MM.1S (cell line): ENCODE results near the gene LNX1.

Source experiments
- DNase-seq: peaks from one replicate; pipeline ENCODE4 v3.0.0-alpha.2; 2015
- H2AFZ ChIP-seq: fragments of 300-600 bp; sonication (generic); 2 replicates; pipeline ENCODE4 v1.6.0; 2016; ENCODE audit warnings: antibody characterized with exemption, low read length
- H3F3A ChIP-seq: fragments of 300-600 bp; sonication (generic); 2 replicates; pipeline ENCODE4 v1.6.1; 2016; ENCODE audit warnings: mild to moderate bottlenecking, antibody characterized with exemption, low read length, moderate library complexity, mixed read lengths; ENCODE audit not compliant: insufficient read depth
- H3K27ac ChIP-seq: fragments of 300-600 bp; sonication (generic); 2 replicates; pipeline ENCODE4 v1.5.1; 2016; ENCODE audit warnings: mild to moderate bottlenecking, low read length
- H3K27me3 ChIP-seq: fragments of 300-600 bp; sonication (generic); replicated peaks from 2 replicates; pipeline ENCODE4 v1.6.0; 2016; ENCODE audit warnings: low read length; ENCODE audit not compliant: insufficient read depth
- H3K36me3 ChIP-seq: fragments of 300-600 bp; sonication (generic); replicated peaks from 2 replicates; pipeline ENCODE4 v1.6.1; 2016; ENCODE audit warnings: mild to moderate bottlenecking, low read length, mixed read lengths; ENCODE audit not compliant: insufficient read depth
- H3K4me1 ChIP-seq: fragments of 300-600 bp; sonication (generic); 2 replicates; pipeline ENCODE4 v1.6.1; 2016; ENCODE audit warnings: low read length, mixed read lengths
- H3K4me2 ChIP-seq: fragments of 300-600 bp; sonication (generic); 2 replicates; pipeline ENCODE4 v1.6.0; 2016; ENCODE audit warnings: low read depth, low read length
- H3K4me3 ChIP-seq: fragments of 300-600 bp; sonication (generic); 2 replicates; pipeline ENCODE4 v1.5.1; 2016; ENCODE audit warnings: low read length, mixed read lengths
- H3K79me2 ChIP-seq: fragments of 300-600 bp; sonication (generic); 2 replicates; pipeline ENCODE4 v1.6.1; 2016; ENCODE audit warnings: mixed run types, low read length, mixed read lengths
- H3K9ac ChIP-seq: fragments of 300-600 bp; sonication (generic); 2 replicates; pipeline ENCODE4 v1.6.1; 2016; ENCODE audit warnings: low read length, mixed read lengths
- H3K9me2 ChIP-seq: fragments of 300-600 bp; sonication (generic); replicated peaks from 2 replicates; pipeline ENCODE4 v1.6.1; 2016; ENCODE audit warnings: mild to moderate bottlenecking, low read length, mixed read lengths; ENCODE audit not compliant: insufficient read depth
- H3K9me3 ChIP-seq: fragments of 300-600 bp; sonication (generic); replicated peaks from 2 replicates; pipeline ENCODE4 v1.6.1; 2016; ENCODE audit warnings: mild to moderate bottlenecking, low read length, mixed read lengths; ENCODE audit not compliant: insufficient read depth
- H4K20me1 ChIP-seq: fragments of 300-600 bp; sonication (generic); 2 replicates; pipeline ENCODE4 v1.6.1; 2016; ENCODE audit warnings: mild to moderate bottlenecking, low read length, moderate library complexity, mixed read lengths; ENCODE audit not compliant: insufficient read depth
- EZH2 ChIP-seq: fragments of 300-600 bp; sonication (generic); optimal IDR thresholded peaks from 2 replicates; pipeline ENCODE3; 2017; ENCODE audit warnings: low read depth, mild to moderate bottlenecking, antibody characterized with exemption, low read length, mixed read lengths
- EZH2phosphoT487 ChIP-seq: fragments of 300-600 bp; sonication (generic); IDR thresholded peaks from 2 replicates; pipeline ENCODE4 v1.6.1; 2018; ENCODE audit warnings: antibody characterized with exemption, low read length
- TF ChIP-seq, protein P1 (sequence below): fragments of 300-600 bp; sonication (generic); IDR thresholded peaks from 2 replicates; pipeline ENCODE4 v1.5.1; 2016; ENCODE audit warnings: antibody characterized with exemption, low read length, mixed read lengths

Gene LNX1

DNA sequence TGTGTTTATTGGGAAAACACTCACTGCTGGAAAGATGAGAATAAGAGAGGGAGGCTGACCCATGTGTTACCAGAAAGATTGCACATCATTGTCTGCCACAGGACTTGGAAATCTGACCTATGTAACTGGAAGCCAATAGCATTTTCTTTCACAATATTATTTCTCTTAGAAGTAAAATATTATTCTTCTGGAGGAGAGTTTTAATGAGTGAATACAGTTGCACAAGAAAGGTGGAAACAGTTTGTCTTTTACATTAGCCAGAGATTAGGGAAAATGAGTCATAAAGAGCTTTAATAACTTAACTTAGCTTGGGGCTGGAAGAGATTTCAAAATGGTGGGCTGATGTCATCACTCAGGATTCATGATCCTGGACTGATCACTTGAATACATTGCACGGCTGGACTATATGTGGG, 31.5 kb upstream of the LNX1 start:
- Histone ChIP-seq H3K4me2 (no peak overlapping the region), H3K27ac (no peak overlapping the region), H3K9me3 (no peaks in the 10 kb centered on the region), H3K4me3 (no peak overlapping the region), H3K79me2 (no peaks in the 10 kb centered on the region), H3K4me1 (no peaks in the 10 kb centered on the region), H3K9me2 (no peaks in the 10 kb centered on the region), H3K36me3 (no peaks in the 10 kb centered on the region), H3K27me3 (no peaks in the 10 kb centered on the region), H4K20me1 (no peaks in the 10 kb centered on the region), H3K9ac (no peak overlapping the region), H2AFZ (no peak overlapping the region), H3F3A (no peaks in the 10 kb centered on the region)
- DNase-seq = no peak
- no peak for TF ChIP-seq EZH2
- no peak for TF ChIP-seq EZH2phosphoT487
- TF ChIP-seq, protein P1, sequence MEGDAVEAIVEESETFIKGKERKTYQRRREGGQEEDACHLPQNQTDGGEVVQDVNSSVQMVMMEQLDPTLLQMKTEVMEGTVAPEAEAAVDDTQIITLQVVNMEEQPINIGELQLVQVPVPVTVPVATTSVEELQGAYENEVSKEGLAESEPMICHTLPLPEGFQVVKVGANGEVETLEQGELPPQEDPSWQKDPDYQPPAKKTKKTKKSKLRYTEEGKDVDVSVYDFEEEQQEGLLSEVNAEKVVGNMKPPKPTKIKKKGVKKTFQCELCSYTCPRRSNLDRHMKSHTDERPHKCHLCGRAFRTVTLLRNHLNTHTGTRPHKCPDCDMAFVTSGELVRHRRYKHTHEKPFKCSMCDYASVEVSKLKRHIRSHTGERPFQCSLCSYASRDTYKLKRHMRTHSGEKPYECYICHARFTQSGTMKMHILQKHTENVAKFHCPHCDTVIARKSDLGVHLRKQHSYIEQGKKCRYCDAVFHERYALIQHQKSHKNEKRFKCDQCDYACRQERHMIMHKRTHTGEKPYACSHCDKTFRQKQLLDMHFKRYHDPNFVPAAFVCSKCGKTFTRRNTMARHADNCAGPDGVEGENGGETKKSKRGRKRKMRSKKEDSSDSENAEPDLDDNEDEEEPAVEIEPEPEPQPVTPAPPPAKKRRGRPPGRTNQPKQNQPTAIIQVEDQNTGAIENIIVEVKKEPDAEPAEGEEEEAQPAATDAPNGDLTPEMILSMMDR = no peak

- no peak overlapping the region for H3K4me3 ChIP-seq
- no peaks in the 10 kb centered on the region for H3F3A ChIP-seq
- H3K79me2 ChIP-seq = no peaks in the 10 kb centered on the region
- H3K9ac ChIP-seq = no peak overlapping the region
- no peak overlapping the region for H3K27ac ChIP-seq
- H3K9me2 ChIP-seq = no peaks in the 10 kb centered on the region
- H3K9me3 ChIP-seq = no peaks in the 10 kb centered on the region
- H3K27me3 ChIP-seq = no peaks in the 10 kb centered on the region
- no peak overlapping the region for H3K4me2 ChIP-seq
- no peak overlapping the region for H2AFZ ChIP-seq
- TF ChIP-seq EZH2phosphoT487 (no peak), EZH2 (no peak)
- TF ChIP-seq, protein P1 = no peak
- no peaks in the 10 kb centered on the region for H4K20me1 ChIP-seq
- no peaks in the 10 kb centered on the region for H3K36me3 ChIP-seq
- no peaks in the 10 kb centered on the region for H3K4me1 ChIP-seq
- DNase-seq = no peak
Measured at GRCh38 chr4:53620956-53621355, 29.7 kb upstream of the LNX1 start.

GRCh38 chr4:53619431-53619830, 28.1 kb upstream of the LNX1 start:
- Histone ChIP-seq H3K4me2 (no peak overlapping the region), H3F3A (no peaks in the 10 kb centered on the region), H2AFZ (no peak overlapping the region), H3K79me2 (no peaks in the 10 kb centered on the region), H3K36me3 (no peaks in the 10 kb centered on the region), H4K20me1 (no peaks in the 10 kb centered on the region), H3K4me3 (no peak overlapping the region), H3K27me3 (no peaks in the 10 kb centered on the region), H3K9me3 (no peaks in the 10 kb centered on the region), H3K4me1 (no peaks in the 10 kb centered on the region), H3K9me2 (no peaks in the 10 kb centered on the region), H3K27ac (no peak overlapping the region), H3K9ac (no peak overlapping the region)
- TF ChIP-seq EZH2phosphoT487 = no peak
- TF ChIP-seq, protein P1 = no peak
- DNase-seq = no peak

DNA sequence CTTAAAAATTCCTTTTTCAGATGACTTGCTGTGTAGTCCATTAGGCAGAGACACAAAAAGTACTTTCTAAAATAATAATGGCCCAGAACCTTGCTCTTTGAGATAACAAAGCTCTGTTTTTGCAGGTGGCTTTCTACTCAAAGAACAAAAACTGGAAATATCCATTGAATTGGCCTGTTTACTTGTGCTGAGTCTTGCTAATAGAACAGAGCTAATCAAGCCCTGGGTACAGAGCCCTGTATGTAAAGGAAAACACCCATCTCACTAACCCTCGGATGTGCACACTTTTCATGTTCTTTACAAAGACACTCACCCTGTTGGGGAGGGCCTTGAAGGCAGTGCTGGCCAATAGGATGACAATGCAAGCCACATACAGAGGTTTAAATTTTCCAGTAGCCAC, 27.0 kb upstream of the LNX1 start:
- no peak for DNase-seq
- Histone ChIP-seq H2AFZ (no peak overlapping the region), H3K4me3 (no peak overlapping the region), H3K9ac (no peak overlapping the region), H3K9me3 (no peaks in the 10 kb centered on the region), H3K9me2 (no peaks in the 10 kb centered on the region), H3K4me2 (no peak overlapping the region), H3K27me3 (no peaks in the 10 kb centered on the region), H3K79me2 (no peaks in the 10 kb centered on the region), H3K36me3 (no peaks in the 10 kb centered on the region), H3F3A (no peaks in the 10 kb centered on the region), H3K27ac (no peak overlapping the region), H4K20me1 (no peaks in the 10 kb centered on the region), H3K4me1 (no peaks in the 10 kb centered on the region)
- TF ChIP-seq, protein P1 = no peak
- TF ChIP-seq EZH2 (no peak), EZH2phosphoT487 (no peak)
